ENCODE data around the gene TSPOAP1. TPM values are rescaled to one million over a fixed set of nuclear protein-coding genes. Genes with fewer than 3 reads are reported as not detected.

Gene TSPOAP1
- total and polyA plus RNA-seq, 2 experiments from 2014 or later: 15.4 to 19.0 TPM

DNA sequence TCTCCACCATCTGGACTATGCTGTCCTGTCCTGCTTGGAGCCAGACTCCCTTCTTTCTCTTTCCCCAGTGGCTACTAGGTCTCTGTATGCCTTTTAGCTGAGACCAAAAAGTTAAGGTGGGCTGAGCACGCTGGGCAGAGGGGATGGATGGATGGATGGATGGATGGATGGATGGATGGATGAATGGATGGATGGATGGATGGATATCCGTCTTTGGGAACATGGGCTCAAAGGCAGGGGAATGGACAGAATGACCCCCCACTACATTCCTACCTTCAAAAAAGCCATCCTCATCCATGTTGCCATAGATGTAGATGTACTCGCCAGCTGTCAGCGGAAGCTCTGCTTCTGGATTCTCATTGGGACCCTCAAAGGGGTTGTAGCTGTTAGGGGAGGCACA lies 12.8 kb downstream of the TSPOAP1 start:
- no peaks in the 10 kb centered on the region for H3K79me2 ChIP-seq
- H3K4me1 ChIP-seq (ENCODE audit: insufficient read depth): no peaks in the 10 kb centered on the region
- no peaks in the 10 kb centered on the region for H3K36me3 ChIP-seq (replicated peaks; ENCODE audit: insufficient read depth, low read depth)
- TF ChIP-seq EZH2phosphoT487 (IDR thresholded peaks at IDR 0.05; ENCODE audit: low read depth, severe bottlenecking, unreplicated experiment) (no peak), EZH2 (IDR thresholded peaks at IDR 0.05; ENCODE audit: borderline replicate concordance) (no peak)
- TF ChIP-seq, protein P1, sequence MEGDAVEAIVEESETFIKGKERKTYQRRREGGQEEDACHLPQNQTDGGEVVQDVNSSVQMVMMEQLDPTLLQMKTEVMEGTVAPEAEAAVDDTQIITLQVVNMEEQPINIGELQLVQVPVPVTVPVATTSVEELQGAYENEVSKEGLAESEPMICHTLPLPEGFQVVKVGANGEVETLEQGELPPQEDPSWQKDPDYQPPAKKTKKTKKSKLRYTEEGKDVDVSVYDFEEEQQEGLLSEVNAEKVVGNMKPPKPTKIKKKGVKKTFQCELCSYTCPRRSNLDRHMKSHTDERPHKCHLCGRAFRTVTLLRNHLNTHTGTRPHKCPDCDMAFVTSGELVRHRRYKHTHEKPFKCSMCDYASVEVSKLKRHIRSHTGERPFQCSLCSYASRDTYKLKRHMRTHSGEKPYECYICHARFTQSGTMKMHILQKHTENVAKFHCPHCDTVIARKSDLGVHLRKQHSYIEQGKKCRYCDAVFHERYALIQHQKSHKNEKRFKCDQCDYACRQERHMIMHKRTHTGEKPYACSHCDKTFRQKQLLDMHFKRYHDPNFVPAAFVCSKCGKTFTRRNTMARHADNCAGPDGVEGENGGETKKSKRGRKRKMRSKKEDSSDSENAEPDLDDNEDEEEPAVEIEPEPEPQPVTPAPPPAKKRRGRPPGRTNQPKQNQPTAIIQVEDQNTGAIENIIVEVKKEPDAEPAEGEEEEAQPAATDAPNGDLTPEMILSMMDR (IDR thresholded peaks at IDR 0.05; ENCODE audit: poor library complexity): no peak
- no peak overlapping the region for H3K4me3 ChIP-seq
- no peaks in the 10 kb centered on the region for H3K27me3 ChIP-seq
- no peak overlapping the region for H3K4me2 ChIP-seq
- H3K9me3 ChIP-seq (ENCODE audit: low read depth): no peaks in the 10 kb centered on the region
- WGBS (ENCODE audit: low lambda C conversion rate, missing lambda C conversion rate): 96% methylated on average over 4 of the region's 4 CpGs
- H3K9me2 ChIP-seq (replicated peaks; ENCODE audit: insufficient read depth): no peaks in the 10 kb centered on the region
- no peak overlapping the region for H2AFZ ChIP-seq
- no peak overlapping the region for H3K27ac ChIP-seq
- no peak for DNase-seq (ENCODE audit: low spot score)
- H4K20me1 ChIP-seq (ENCODE audit: insufficient read depth, poor library complexity, severe bottlenecking): no peaks in the 10 kb centered on the region

DNA sequence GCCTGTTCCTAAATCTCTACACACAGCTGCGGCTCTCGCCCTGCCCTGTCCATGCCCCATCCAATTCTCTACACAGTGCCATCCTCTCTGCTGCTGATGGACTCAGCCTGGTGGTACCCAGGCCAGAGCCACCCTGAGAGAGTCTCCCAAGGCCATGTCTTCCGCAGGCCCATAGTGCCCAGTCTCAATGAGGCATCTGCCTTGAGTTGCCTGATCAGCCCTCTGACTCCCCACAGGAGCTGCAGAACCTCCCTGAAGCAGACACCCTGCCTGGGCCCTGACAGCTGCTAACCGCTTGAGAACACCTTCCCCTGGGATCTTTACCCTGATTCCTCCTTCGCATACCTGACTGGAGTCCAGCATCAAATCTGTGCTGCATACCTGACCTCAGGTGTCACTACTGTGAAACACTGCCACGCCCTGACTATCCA lies 13.3 kb downstream of the TSPOAP1 start:
- H2AFZ ChIP-seq: no peak overlapping the region
- no peak for DNase-seq (ENCODE audit: low spot score)
- H3K4me1 ChIP-seq (ENCODE audit: insufficient read depth): no peaks in the 10 kb centered on the region
- no peak overlapping the region for H3K4me3 ChIP-seq
- no peaks in the 10 kb centered on the region for H3K27me3 ChIP-seq
- no peaks in the 10 kb centered on the region for H3K36me3 ChIP-seq (replicated peaks; ENCODE audit: insufficient read depth, low read depth)
- H3K9me2 ChIP-seq (replicated peaks; ENCODE audit: insufficient read depth): no peaks in the 10 kb centered on the region
- WGBS (ENCODE audit: low lambda C conversion rate, missing lambda C conversion rate): 98% methylated on average over 6 of the region's 6 CpGs
- H3K9me3 ChIP-seq (ENCODE audit: low read depth): no peaks in the 10 kb centered on the region
- H3K27ac ChIP-seq: no peak overlapping the region
- TF ChIP-seq EZH2phosphoT487 (IDR thresholded peaks at IDR 0.05; ENCODE audit: low read depth, severe bottlenecking, unreplicated experiment): no peak
- TF ChIP-seq, protein P1 (IDR thresholded peaks at IDR 0.05; ENCODE audit: poor library complexity): no peak
- no peak for TF ChIP-seq EZH2 (IDR thresholded peaks at IDR 0.05; ENCODE audit: borderline replicate concordance)
- H3K4me2 ChIP-seq: no peak overlapping the region
- no peaks in the 10 kb centered on the region for H3K79me2 ChIP-seq
- no peaks in the 10 kb centered on the region for H4K20me1 ChIP-seq (ENCODE audit: insufficient read depth, poor library complexity, severe bottlenecking)

DNA sequence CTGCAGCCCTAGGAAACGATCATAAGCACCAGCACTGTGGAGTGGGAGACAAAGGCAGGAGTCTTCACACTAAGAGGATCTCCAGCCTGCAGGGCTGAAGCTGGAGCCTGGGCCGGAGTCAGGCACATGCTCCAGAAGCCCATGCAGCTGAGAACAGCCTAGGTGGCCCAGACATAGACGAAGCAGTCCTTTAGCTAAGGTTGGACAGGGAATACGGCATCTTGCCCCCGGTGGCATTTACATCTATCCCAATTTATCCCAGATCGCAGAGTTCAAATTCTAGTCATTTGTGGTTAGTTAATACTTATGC lies 13.9 kb downstream of the TSPOAP1 start:
- Histone ChIP-seq H3K27ac (no peak overlapping the region), H3K4me1 (ENCODE audit: insufficient read depth) (no peaks in the 10 kb centered on the region), H3K9me3 (ENCODE audit: low read depth) (no peaks in the 10 kb centered on the region), H3K4me3 (no peak overlapping the region), H3K4me2 (no peak overlapping the region), H4K20me1 (ENCODE audit: insufficient read depth, poor library complexity, severe bottlenecking) (no peaks in the 10 kb centered on the region), H3K27me3 (no peaks in the 10 kb centered on the region), H3K79me2 (no peaks in the 10 kb centered on the region), H3K36me3 (replicated peaks; ENCODE audit: insufficient read depth, low read depth) (no peaks in the 10 kb centered on the region), H3K9me2 (replicated peaks; ENCODE audit: insufficient read depth) (no peaks in the 10 kb centered on the region), H2AFZ (no peak overlapping the region)
- WGBS (ENCODE audit: low lambda C conversion rate, missing lambda C conversion rate): 95% methylated on average over 6 of the region's 6 CpGs
- no peak for DNase-seq (ENCODE audit: low spot score)
- no peak for TF ChIP-seq EZH2 (IDR thresholded peaks at IDR 0.05; ENCODE audit: borderline replicate concordance)
- TF ChIP-seq, protein P1 (IDR thresholded peaks at IDR 0.05; ENCODE audit: poor library complexity): no peak
- TF ChIP-seq EZH2phosphoT487 (IDR thresholded peaks at IDR 0.05; ENCODE audit: low read depth, severe bottlenecking, unreplicated experiment): no peak

All from hepatocyte (in vitro differentiated cells).